Right lobe of liver (tissue), 4 donors: ENCODE measurements around the gene YWHAH.

Source experiments
- CTCF ChIP-seq, 4 donors: fragments of 200-600 bp in 3 of 4; fragments of 450-650 bp in 1 of 4; IDR thresholded peaks; one replicate each; pipeline versions ENCODE4 v1.5.1 to v1.8.0; 2016 to 2022; ENCODE audit warnings: antibody characterized with exemption in 4 of 4, mild to moderate bottlenecking in 2 of 4
- POLR2A ChIP-seq: fragments of 450-650 bp; IDR thresholded peaks from one replicate; pipeline ENCODE4 v1.6.1; 2017; ENCODE audit warnings: antibody characterized with exemption, mild to moderate bottlenecking
- donor health status: DM: no; HTN: no; CAD: no.
- donor health status: DM: no; HTN: no; CAD: no.
- donor health status: DM: no; HTN: yes; CAD: no.

DNA sequence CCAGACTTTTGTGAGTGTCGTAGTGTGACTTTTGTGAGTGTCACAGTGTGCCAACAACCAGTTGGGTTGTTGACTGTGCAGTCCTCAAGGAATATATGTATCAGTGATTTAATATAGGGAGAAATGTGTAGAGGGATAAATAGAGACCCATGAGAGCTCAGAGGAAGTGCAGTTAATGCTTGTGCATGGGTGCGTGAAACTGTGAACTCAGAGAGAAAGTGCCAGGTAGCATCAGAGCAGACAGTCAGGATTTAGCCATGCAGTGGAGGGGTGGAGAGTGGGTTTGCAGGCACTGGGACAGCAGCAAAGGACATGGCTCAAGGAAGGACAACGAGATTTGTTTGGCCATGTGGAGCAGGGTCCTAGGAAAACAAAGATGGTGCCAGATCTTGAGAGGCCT is 33.6 kb downstream of the YWHAH start:
- TF ChIP-seq CTCF (IDR thresholded peaks at IDR 0.05) (no peak), POLR2A (no peak)
